K562 (cell line): ENCODE measurements around the gene SCAP. TPM values are rescaled to one million over a fixed set of nuclear protein-coding genes. Genes with fewer than 3 reads are reported as not detected.

Experiments used
- CEBPB ChIP-seq: fragments of 450-650 bp; IDR thresholded peaks from 2 replicates; pipeline ENCODE4 v1.6.1; 2016; ENCODE audit warnings: missing genetic modification characterization, missing compliant biosample characterization
- DACH1 ChIP-seq: fragments of 450-650 bp; IDR thresholded peaks from 2 replicates; pipeline ENCODE4 v1.6.1; 2018; ENCODE audit not compliant: partially characterized antibody
- ELF4 ChIP-seq: fragments of 450-650 bp; formaldehyde crosslinking; IDR thresholded peaks from 2 replicates; pipeline ENCODE4 v1.4.0; 2022; ENCODE audit warnings: missing genetic modification characterization
- GATAD2A ChIP-seq: fragments of 450-650 bp; IDR thresholded peaks from 2 replicates; pipeline ENCODE4 v1.6.1; 2017
- HEY1 ChIP-seq: fragments of 250-450 bp; sonication (Bioruptor Pico); IDR thresholded peaks from 2 replicates; pipeline ENCODE4 v1.5.0; 2020; ENCODE audit warnings: mild to moderate bottlenecking, moderate library complexity, borderline replicate concordance
- SIN3B ChIP-seq: fragments of 450-650 bp; IDR thresholded peaks from 2 replicates; pipeline ENCODE4 v1.6.1; 2017; ENCODE audit warnings: low read depth, mild to moderate bottlenecking, moderate library complexity
- SMARCA5 ChIP-seq: fragments of 450-650 bp; IDR thresholded peaks from 2 replicates; pipeline ENCODE4 v1.6.1; 2016
- SRSF3 ChIP-seq: fragments of 200-400 bp; formaldehyde crosslinking; IDR thresholded peaks from 2 replicates; pipeline ENCODE4 v1.6.1; 2016; ENCODE audit warnings: mild to moderate bottlenecking, low read length, moderate library complexity; ENCODE audit not compliant: insufficient read depth
- TAF9B ChIP-seq: fragments of 450-650 bp; IDR thresholded peaks from 2 replicates; pipeline ENCODE4 v1.6.1; 2018; ENCODE audit warnings: mild to moderate bottlenecking; ENCODE audit not compliant: partially characterized antibody
- TARDBP ChIP-seq: fragments of 450-650 bp; IDR thresholded peaks from 2 replicates; pipeline ENCODE4 v1.6.1; 2016
- TBP ChIP-seq: optimal IDR thresholded peaks from 2 replicates; pipeline ENCODE3; 2011; ENCODE audit warnings: low read depth, low read length, improper control_type of control experiment
- ZBTB1 ChIP-seq: sonication (generic); formaldehyde crosslinking; IDR thresholded peaks from 2 replicates; pipeline ENCODE4 v1.8.1; 2023; ENCODE audit warnings: missing genetic modification reagents, low read depth, mild to moderate bottlenecking, borderline replicate concordance
- ZEB2 ChIP-seq: fragments of 450-650 bp; IDR thresholded peaks from 2 replicates; pipeline ENCODE4 v1.6.1; 2016
- ZNF232 ChIP-seq: sonication (generic); formaldehyde crosslinking; IDR thresholded peaks from 2 replicates; pipeline ENCODE4 v1.8.0; 2022; ENCODE audit warnings: mild to moderate bottlenecking, missing genetic modification reagents
- polyA plus RNA-seq, 8 experiments: library from polyadenylated mRNA; depleted of rRNA in 4 of 8; stranded (reverse) in 5 of 8; unstranded in 3 of 8; fragments of >200 nt; fragmentation: Nextera tagmentation in 2 of 8; fragmentation: Illumina TruSeq in 1 of 8; extraction: Ambion mirVana in 2 of 8; extraction: Trizol in 1 of 8; gene quantifications; 2 replicates each; pipeline versions ENCODE4 v1.2.1 to v1.2.3, GENCODE V29; 2011 to 2014; ENCODE audit warnings: inconsistent platforms in 1 of 8, missing spikeins in 1 of 8
- total RNA-seq, 7 experiments: library from RNA; depleted of rRNA in 6 of 7; stranded (reverse); fragments of >200 nt in 6 of 7; fragmentation: Illumina TruSeq in 2 of 7; extraction: Trizol in 2 of 7; gene quantifications; 2 replicates each; pipeline versions ENCODE4 v1.2.1 to v1.2.3, GENCODE V29; 2011 to 2021; ENCODE audit warnings: low replicate concordance in 1 of 7
- TF ChIP-seq, protein P1 (sequence below): IDR thresholded peaks from 2 replicates; pipeline ENCODE4 v1.6.1; 2014; ENCODE audit warnings: antibody characterized with exemption
- TF ChIP-seq, protein P2 (sequence below): fragments of 250-450 bp; sonication (Bioruptor Pico); IDR thresholded peaks from 2 replicates; pipeline ENCODE4 v1.5.0; 2020; ENCODE audit warnings: mild to moderate bottlenecking, borderline replicate concordance
- TF ChIP-seq, protein P3 (sequence below): sonication (generic); formaldehyde crosslinking; IDR thresholded peaks from 2 replicates; pipeline ENCODE4 v1.8.0; 2022; ENCODE audit warnings: mild to moderate bottlenecking, missing genetic modification reagents, borderline replicate concordance
- TF ChIP-seq, protein P4 (sequence below): fragments of 450-650 bp; IDR thresholded peaks from 2 replicates; pipeline ENCODE4 v1.7.0; 2016; ENCODE audit warnings: borderline replicate concordance

SCAP gene
- total and polyA plus RNA-seq, 9 of the 15 experiments (the other 6 are each of a cell fraction or from before 2014, with no cell fraction given) = 2.6 to 104 (median 37.8) TPM

DNA sequence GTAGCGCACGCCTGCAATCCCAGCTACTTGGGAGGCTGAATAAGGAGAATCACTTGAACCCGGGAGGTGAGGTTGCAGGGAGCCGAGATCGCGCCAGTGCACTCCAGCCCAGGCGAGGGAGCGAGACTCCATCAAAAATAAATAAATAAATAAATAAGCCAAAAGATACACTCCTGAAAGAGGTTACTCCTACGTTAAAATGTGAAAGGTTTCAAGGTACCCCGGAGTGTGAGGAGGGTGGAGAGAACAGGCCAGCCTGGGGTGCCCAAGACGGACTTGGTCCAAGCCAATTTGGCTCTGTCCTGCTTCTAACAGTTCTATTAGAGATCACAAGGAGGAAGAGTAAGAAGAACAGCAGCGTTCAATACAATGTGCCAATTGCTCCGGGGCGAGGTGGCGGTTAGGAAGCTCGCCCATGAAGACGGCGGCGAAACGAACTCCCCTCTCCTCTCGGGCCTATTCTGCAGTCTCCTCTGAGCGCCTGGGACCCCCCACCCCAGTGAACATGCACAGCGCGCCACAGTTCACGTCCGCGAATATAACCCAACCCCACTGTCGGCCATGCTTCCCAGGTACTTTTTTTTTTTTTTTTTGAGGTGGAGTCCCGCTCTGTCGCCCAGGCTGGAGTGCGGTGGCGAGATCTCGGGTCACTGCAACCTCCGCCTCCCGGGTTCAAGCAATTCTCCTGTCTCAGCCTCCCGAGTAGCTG lies 36.8 kb upstream of the SCAP start (continued):
- TF ChIP-seq, protein P1, sequence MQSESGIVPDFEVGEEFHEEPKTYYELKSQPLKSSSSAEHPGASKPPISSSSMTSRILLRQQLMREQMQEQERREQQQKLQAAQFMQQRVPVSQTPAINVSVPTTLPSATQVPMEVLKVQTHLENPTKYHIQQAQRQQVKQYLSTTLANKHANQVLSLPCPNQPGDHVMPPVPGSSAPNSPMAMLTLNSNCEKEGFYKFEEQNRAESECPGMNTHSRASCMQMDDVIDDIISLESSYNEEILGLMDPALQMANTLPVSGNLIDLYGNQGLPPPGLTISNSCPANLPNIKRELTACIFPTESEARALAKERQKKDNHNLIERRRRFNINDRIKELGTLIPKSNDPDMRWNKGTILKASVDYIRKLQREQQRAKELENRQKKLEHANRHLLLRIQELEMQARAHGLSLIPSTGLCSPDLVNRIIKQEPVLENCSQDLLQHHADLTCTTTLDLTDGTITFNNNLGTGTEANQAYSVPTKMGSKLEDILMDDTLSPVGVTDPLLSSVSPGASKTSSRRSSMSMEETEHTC = no peak
- TF ChIP-seq DACH1 = no peak
- TF ChIP-seq, protein P2, sequence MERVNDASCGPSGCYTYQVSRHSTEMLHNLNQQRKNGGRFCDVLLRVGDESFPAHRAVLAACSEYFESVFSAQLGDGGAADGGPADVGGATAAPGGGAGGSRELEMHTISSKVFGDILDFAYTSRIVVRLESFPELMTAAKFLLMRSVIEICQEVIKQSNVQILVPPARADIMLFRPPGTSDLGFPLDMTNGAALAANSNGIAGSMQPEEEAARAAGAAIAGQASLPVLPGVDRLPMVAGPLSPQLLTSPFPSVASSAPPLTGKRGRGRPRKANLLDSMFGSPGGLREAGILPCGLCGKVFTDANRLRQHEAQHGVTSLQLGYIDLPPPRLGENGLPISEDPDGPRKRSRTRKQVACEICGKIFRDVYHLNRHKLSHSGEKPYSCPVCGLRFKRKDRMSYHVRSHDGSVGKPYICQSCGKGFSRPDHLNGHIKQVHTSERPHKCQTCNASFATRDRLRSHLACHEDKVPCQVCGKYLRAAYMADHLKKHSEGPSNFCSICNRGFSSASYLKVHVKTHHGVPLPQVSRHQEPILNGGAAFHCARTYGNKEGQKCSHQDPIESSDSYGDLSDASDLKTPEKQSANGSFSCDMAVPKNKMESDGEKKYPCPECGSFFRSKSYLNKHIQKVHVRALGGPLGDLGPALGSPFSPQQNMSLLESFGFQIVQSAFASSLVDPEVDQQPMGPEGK (CRISPR knock-in tag) = no peak
- TF ChIP-seq, protein P3, sequence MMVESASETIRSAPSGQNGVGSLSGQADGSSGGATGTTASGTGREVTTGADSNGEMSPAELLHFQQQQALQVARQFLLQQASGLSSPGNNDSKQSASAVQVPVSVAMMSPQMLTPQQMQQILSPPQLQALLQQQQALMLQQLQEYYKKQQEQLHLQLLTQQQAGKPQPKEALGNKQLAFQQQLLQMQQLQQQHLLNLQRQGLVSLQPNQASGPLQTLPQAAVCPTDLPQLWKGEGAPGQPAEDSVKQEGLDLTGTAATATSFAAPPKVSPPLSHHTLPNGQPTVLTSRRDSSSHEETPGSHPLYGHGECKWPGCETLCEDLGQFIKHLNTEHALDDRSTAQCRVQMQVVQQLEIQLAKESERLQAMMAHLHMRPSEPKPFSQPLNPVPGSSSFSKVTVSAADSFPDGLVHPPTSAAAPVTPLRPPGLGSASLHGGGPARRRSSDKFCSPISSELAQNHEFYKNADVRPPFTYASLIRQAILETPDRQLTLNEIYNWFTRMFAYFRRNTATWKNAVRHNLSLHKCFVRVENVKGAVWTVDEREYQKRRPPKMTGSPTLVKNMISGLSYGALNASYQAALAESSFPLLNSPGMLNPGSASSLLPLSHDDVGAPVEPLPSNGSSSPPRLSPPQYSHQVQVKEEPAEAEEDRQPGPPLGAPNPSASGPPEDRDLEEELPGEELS (CRISPR knock-in tag) = no peak
- 0 out of 2 replicates have a peak, but pooled peaks have one; percentile 58 for TF ChIP-seq SRSF3
- TF ChIP-seq ELF4 = no peak
- TF ChIP-seq ZNF232 (CRISPR knock-in tag) = no peak
- no peak for TF ChIP-seq ZBTB1 (CRISPR knock-in tag)
- peak; percentile 15; the same call in 1 of the 2 replicates for TF ChIP-seq ZEB2
- TF ChIP-seq CEBPB (tag) = no peak; the same call in 1 of the 2 replicates
- TF ChIP-seq TAF9B = no peak
- TF ChIP-seq, protein P4, sequence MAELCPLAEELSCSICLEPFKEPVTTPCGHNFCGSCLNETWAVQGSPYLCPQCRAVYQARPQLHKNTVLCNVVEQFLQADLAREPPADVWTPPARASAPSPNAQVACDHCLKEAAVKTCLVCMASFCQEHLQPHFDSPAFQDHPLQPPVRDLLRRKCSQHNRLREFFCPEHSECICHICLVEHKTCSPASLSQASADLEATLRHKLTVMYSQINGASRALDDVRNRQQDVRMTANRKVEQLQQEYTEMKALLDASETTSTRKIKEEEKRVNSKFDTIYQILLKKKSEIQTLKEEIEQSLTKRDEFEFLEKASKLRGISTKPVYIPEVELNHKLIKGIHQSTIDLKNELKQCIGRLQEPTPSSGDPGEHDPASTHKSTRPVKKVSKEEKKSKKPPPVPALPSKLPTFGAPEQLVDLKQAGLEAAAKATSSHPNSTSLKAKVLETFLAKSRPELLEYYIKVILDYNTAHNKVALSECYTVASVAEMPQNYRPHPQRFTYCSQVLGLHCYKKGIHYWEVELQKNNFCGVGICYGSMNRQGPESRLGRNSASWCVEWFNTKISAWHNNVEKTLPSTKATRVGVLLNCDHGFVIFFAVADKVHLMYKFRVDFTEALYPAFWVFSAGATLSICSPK = peak; percentile 78; the same call in 1 of the 2 replicates
- TF ChIP-seq SMARCA5 = peak; percentile 78
- TF ChIP-seq TBP = peak; percentile 11
- TF ChIP-seq SIN3B = no peak
- no peak for TF ChIP-seq GATAD2A
- no peak for TF ChIP-seq HEY1 (CRISPR knock-in tag)
- no peak for TF ChIP-seq TARDBP
- TF ChIP-seq, all 486 proteins: peak for 42
